Germinal center (tissue), 1 donor: ENCODE data around the gene SRRM5.
"Not testable (repeated sequence)": the region's sequence is repeated elsewhere in the genome, so short reads cannot be mapped to it uniquely, and the experiment has no call there.

Source experiments
- DNase-seq: peaks from one replicate; pipeline ENCODE4 v3.0.0; 2012; ENCODE audit warnings: mixed read lengths, low spot score

Gene SRRM5

DNA sequence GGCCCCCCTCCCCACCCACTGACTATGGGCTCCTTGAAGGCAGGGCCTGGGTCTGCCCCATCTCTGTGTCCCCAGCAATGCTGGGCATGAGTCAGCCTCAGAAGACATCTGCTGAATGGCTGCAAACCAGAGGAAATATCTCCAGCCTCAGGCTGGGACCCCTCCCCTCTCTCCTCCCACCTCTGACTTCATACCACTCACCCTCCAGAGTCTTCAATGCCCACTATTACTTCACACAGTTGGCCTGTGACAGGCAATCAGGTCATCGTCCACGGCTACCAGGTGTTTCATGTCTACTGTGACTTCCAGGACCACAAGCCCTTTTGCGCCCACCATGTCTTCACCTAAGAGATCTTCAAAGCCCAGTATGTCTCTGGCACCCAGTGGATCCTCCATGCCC is at the start of gene SRRM5:
Gene SRRM5 (plus strand): TSS at position 301 of the 400 bp plus-strand sequence. CDS start 34 bp downstream, at position 335.
- no peak for DNase-seq

GRCh38 chr19:43562226-43562697 is 49.6 kb upstream of the SRRM5 start:
- no peak for DNase-seq

DNA sequence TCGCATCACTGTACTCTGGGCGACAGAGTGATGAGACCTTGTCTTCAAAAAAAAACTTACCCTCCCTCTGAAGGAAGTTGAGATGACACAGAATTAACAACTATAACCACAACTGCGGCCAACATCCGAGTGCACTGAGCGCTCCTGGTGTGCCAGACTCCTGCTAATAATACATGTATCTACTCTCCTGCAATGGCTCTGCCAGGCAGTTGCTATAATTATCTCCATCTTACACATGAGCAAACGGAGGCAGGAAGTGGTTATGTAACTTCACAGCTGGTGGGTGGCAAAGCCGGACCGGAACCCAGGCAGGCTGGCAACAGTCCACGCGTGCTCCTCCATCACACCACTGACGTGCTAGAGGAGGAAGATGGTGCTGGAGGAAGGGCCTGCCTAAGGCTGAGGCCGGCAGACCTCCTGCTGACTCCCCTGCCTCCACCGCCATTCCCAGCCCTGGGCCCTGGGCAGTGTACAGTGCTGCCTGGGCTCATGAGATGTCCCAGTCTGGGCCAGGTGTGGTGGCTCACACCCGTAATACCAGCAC is 49.1 kb upstream of the SRRM5 start:
- DNase-seq = peak; percentile 69

DNA sequence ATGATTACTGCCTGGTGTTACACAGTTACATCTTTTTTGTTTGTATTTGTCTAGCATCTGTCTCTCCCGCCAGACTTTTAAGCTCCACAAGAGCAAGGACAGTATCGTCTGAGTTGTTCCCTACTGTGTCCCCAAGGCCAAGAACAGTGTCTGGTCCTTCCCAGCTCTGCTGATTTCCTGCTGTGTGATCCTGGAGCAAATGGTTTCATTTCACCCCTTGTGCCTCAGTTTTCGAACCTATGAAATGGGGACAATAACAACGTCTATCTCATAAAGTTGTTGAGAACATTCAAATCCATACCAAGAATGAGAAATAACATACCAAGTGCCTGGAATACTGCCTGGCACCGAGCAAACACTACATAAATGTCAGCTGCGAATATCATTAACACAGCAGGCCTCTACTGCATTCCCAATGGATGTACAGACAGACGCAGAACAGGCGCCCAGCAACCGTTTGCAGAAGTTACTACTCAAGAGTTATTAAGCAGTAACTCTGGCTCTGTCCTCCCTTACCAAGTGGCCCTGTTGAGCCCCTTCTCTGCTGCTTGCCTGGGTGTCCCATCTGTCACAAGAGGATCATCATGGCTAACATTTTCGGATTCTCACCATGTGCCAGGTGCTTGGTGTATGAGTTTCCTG is 48.0 kb upstream of the SRRM5 start:
- DNase-seq = no peak

- no peak for DNase-seq
Observed at GRCh38 chr19:43564800-43565199, 47.1 kb upstream of the SRRM5 start.

DNA sequence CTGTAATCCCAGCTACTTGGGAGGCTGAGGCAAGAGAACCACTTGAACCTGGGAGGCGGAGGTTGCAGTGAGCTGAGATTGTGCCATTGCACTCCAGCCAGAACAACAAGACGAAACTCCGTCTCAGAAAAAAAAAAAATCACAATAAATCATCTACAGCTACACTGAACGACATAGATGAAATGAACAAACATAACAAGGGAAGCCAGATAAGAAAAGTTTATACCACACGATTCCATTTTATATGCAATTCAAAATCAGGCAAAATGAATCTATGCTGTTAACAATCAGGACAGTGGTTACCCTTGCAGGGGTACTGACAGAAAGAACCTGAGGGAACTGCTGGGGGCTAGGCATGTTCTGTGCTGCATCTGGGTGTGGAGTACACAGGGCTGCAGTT is 42.2 kb upstream of the SRRM5 start:
- DNase-seq = no peak

GRCh38 chr19:43570174-43570791 is 41.6 kb upstream of the SRRM5 start:
- no peak for DNase-seq

DNA sequence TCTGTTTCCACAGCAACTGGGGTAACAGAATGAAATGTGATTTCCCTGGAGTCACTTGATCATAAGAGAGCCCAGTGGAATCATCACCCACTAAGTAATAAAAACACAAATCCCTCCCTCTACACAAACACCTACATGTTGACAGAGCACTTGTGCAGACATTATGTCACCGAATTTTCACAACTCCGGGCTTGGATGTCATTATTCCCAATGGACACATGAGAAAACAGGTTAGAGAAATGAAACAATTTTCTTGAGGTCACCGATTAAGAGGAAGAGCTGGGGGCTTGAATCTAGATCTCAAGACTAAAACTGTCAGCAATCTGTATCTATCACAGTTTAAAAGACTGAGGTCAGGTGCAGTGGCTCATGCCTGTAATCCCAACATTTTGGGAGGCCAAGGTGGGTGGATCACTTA is 39.7 kb upstream of the SRRM5 start:
- DNase-seq = no peak

DNA sequence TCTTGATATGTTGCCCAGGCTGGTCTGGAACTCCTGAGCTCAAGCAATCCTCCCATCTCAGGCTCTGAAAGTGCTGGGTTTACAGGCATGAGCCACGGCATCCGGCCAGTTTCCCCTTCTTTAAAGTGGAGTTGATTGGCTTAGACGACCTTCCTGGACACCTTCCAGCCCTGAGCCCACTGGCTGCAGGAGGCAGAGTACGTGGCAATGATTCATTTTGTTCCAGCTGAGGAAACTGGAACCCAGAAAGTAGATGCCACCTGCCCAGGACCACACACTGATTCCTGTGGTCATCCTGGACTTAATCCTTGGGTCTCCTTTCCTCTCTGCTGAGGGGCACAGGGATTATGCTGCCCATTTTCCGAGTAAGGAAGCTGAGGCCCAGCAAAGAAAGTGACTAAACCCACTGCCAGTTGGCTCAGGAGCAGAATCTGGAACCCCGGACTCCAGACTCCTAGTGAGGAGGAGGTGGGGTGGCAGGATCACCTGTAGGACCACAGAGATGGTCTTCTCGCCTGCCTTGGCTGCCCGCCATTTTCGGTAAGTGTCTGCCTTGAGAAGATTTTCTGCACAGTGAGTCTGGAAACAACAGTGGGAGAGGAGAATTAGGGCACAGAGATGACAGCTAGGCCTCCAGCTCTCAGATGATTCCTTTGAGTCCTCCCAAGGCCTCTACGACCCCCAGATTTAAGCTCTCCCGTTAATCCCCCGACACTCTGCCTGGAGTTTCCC is 37.3 kb upstream of the SRRM5 start:
- no peak for DNase-seq

DNA sequence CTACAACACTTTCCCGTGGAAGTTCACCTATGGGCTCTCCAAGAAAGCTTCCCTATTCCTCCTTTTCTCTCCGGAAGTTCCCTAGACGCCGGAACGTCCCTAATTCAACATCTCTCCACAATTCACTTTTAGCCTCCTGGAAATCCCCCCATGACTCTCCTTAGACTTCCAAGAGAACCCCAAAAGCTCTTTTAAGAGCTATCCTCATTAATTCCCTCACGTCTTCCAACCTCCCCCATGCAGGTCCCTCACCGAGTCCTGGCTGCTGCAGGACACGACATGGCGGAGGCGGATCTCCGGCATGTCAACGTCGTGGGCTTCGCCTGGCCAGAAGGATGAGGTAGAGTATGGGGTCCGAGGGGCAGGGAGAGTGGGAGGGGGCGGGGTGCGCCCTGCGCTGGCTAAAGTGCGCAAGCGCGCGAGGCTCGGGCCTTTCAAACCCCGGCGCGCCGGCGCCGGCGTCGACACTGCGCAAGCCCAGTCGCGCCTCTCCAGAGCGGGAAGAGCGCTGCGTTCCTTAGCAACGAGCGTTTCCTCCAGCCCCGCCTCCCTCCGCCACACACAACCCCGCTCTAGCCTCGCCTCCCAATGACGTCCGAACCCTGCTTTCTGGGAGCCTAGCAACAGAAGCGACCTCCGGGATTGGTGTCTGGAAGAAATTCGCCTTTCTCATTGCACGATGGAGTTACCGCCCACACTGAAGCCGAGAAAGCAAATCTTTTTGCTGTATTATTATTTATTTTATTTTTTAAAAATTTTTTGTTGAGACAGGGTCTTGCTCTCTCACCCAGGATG is 36.5 kb upstream of the SRRM5 start, which contains the start of the genes PINLYP and XRCC1:
Gene PINLYP (plus strand): TSS at position 646 of the 795 bp plus-strand sequence. CDS start 1,391 bp downstream, outside the sequence.
Gene XRCC1 (minus strand): TSS at position 372 of the 795 bp plus-strand sequence. CDS start 69 bp downstream, at position 303.
- peak; percentile 97 for DNase-seq

GRCh38 chr19:43575955-43576878 is 35.7 kb upstream of the SRRM5 start:
- no peak for DNase-seq

GRCh38 chr19:43578787-43579186 is 33.1 kb upstream of the SRRM5 start:
- DNase-seq = no peak

- no peak for DNase-seq
Observed at GRCh38 chr19:43581467-43581866, 30.4 kb upstream of the SRRM5 start.

- no peak for DNase-seq
Observed at GRCh38 chr19:43582495-43582894, 29.4 kb upstream of the SRRM5 start.

DNA sequence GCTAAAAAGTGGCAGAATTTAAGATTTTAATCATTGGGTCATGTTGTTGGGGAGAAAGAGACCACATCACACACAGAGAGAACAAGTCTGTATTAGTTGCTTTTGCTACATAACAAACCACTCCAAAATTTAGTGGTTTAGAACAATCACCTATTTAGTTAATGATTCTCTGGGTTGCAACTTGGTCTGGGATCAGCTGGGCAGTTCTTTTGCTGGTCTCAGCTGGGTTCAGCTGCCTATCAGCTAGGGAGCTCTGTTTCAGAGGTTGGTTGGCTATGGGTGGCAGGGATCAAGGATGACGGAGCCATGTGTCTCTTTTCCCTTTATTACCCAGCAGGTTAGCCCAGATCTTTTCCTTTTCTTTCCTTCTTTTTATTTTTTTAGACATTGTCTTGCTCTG is 27.4 kb upstream of the SRRM5 start:
- DNase-seq = no peak

DNA sequence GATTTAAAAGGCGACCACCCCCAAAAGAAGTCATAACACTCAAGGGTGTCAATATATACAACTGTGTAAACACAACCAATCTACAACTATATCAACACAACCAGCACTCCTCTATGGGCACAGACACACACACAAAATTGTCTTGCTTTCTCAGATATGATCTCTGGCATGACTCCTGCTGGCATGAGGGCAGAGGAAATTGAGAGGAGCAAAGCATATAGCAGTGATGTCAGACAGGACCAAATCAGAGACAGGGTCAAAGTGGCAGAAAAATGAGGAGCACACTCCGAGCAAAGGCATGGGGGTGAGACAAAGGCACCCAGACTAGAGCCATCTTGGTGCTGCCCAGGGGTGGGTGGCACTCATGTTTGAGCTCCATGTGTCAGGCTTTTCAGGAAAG is 25.5 kb upstream of the SRRM5 start:
- no peak for DNase-seq

- DNase-seq = not testable (repeated sequence)
Observed at GRCh38 chr19:43587029-43587428, 24.9 kb upstream of the SRRM5 start.

DNA sequence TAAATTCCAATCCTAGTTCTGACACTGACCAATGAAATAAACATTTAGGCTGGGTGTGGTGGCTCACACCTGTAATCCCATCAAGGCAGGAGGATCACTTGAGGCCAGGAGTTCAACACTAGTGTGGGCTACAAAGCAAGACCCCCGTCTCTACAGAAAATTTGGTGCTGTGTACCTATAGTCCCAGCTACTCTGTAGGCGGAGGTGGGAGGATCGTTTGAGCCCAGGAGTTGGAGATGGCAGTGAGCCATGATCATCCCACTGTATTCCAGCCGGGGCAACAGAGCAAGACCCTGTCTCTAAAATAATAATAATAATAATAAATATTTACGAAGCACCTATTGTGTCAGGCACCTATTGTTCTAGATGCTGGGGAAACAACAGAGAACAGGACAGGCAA is 22.6 kb upstream of the SRRM5 start:
- no peak for DNase-seq

DNA sequence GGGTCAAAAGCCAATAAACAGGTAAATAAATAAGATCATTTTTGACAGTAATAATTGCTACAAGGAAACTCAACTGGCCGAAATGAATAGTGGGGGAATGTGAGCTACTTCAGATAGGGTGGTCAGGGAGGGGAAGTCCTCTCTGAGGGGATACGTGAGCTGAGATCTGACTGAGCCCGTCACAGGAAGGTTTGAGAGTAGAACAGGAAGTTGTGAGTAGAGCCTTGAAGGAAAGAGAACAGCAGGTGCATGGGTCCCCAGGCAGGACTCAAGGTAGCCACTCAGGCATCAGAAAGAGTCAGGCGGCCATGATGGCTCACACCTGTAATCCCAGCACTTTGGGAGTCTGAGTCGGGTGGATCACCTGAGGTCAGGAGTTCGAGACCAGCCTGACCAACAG is 22.2 kb upstream of the SRRM5 start:
- peak; percentile 40 for DNase-seq

DNA sequence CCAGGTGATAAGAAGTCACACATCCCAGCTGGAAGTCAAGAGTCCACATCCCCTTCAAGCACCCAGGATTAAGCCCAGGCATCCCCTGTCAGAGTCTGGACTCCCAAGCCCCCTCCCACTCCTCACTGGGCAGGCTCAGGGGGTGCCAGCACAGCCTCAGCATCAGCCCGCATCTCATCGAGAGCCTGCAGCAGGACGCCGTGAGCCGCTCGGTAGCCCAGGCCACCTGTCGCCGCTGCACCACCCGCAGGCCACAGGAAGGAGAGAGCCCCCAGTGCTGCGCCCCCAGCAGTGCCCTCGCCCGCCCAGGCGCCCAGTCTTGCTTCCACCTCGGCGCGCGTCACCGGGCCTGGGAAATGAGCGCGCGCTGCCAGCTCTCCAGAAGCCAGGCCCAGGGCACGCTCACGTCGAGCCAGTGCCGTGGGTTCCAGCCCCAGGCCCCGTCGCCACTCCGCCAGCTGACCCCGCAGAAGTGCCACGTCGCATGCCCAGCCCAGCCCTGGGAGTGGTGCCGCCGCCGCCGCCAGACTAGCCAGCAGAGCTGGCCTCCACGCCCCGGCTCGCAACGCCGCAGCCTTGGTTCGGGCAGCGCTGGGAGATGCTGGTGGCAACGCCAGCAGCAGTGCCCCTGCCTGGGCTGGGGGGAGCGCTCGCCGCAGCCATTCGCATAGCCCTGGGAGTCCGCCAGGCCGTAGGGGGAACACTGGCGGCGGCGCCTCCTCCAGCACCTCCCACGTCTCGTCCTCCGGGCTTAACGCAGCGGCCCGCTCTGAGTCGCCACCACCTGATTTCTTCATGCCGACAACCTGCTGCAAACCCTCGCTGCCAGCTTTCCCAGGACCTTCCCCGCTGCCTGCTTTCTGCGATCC is 19.8 kb upstream of the SRRM5 start:
- DNase-seq = no peak
